Measurements from ENCODE around the gene TGIF1. TPM values are rescaled to one million over a fixed set of nuclear protein-coding genes. Genes with fewer than 3 reads are reported as not detected.
"Not testable (repeated sequence)": the region's sequence is repeated elsewhere in the genome, so short reads cannot be mapped to it uniquely, and the experiment has no call there.

TGIF1 gene
- total RNA-seq, 4 donors from 2014 or later = 87.5 to 114 (median 106) TPM

- no peak for DNase-seq (ENCODE audit: low spot score in 2 of 2)
- no peak for TF ChIP-seq CTCF (IDR thresholded peaks at IDR 0.05)
- no peak for TF ChIP-seq POLR2A (IDR thresholded peaks at IDR 0.05)
- intact Hi-C loops (cut with DNase I; ENCODE audit: low total_unique reads) = no loop called here
These were observed 18.2 kb downstream of the TGIF1 start for GRCh38 chr18:3468066-3468705.

GRCh38 chr18:3468833-3469232, 18.9 kb downstream of the TGIF1 start:
- WGBS, 2 donors = 83 to 84% methylated on average over 8 of the region's 8 CpGs
- intact Hi-C loops (cut with DNase I; ENCODE audit: low total_unique reads) = no loop called here
- DNase-seq (ENCODE audit: low spot score in 2 of 2) = no peak
- H3K4me3 ChIP-seq (ENCODE audit: low read depth, poor library complexity, severe bottlenecking) = no peak overlapping the region
- TF ChIP-seq CTCF (IDR thresholded peaks at IDR 0.05) = no peak
- TF ChIP-seq POLR2A (IDR thresholded peaks at IDR 0.05) = no peak

More at GRCh38 chr18:3468066-3468705, 18.2 kb downstream of the TGIF1 start:
- 95% methylated on average over 9 of the region's 9 CpGs for WGBS, 2 donors
- H3K4me3 ChIP-seq (ENCODE audit: low read depth, poor library complexity, severe bottlenecking) = no peak overlapping the region

GRCh38 chr18:3471141-3471648, 21.2 kb downstream of the TGIF1 start:
- 64 to 75% methylated on average over 3 of the region's 3 CpGs for WGBS, 2 donors
- intact Hi-C loops (cut with DNase I; ENCODE audit: low total_unique reads) = no loop called here
- TF ChIP-seq POLR2A (IDR thresholded peaks at IDR 0.05) (no peak), CTCF (IDR thresholded peaks at IDR 0.05) (no peak)
- DNase-seq (ENCODE audit: low spot score in 2 of 2) = no peak
- H3K4me3 ChIP-seq (ENCODE audit: low read depth, poor library complexity, severe bottlenecking) = no peak overlapping the region

GRCh38 chr18:3472121-3472520, 22.1 kb downstream of the TGIF1 start:
- H3K4me3 ChIP-seq (ENCODE audit: low read depth, poor library complexity, severe bottlenecking); DNase-seq (ENCODE audit: low spot score in 2 of 2); intact Hi-C loops (cut with DNase I; ENCODE audit: low total_unique reads): not testable (repeated sequence)
- WGBS, 2 donors = 89 to 95% methylated on average over 3 of the region's 3 CpGs

- no peak overlapping the region for H3K4me3 ChIP-seq (ENCODE audit: low read depth, poor library complexity, severe bottlenecking)
- intact Hi-C loops (cut with DNase I; ENCODE audit: low total_unique reads) = no loop called here
- no peak for DNase-seq (ENCODE audit: low spot score in 2 of 2)
- TF ChIP-seq POLR2A (IDR thresholded peaks at IDR 0.05) = no peak
- no peak for TF ChIP-seq CTCF (IDR thresholded peaks at IDR 0.05)
- 85 to 87% methylated on average over 18 of the region's 18 CpGs for WGBS, 2 donors
These were observed 22.9 kb downstream of the TGIF1 start for GRCh38 chr18:3472681-3473544.

GRCh38 chr18:3478262-3478978, 28.4 kb downstream of the TGIF1 start:
- 82 to 83% methylated on average over 8 of the region's 8 CpGs for WGBS, 2 donors
- H3K4me3 ChIP-seq (ENCODE audit: low read depth, poor library complexity, severe bottlenecking) = no peak overlapping the region
- intact Hi-C loops (cut with DNase I; ENCODE audit: low total_unique reads) = no loop called here
- TF ChIP-seq CTCF (IDR thresholded peaks at IDR 0.05) = no peak
- no peak for TF ChIP-seq POLR2A (IDR thresholded peaks at IDR 0.05)
- no peak for DNase-seq (ENCODE audit: low spot score in 2 of 2)

All from lower leg skin (tissue), 4 donors.